Suprapubic skin (tissue), 4 donors: ENCODE data around the gene GIPC1. TPM values are rescaled to one million over a fixed set of nuclear protein-coding genes. Genes with fewer than 3 reads are reported as not detected.

ENCODE experiments used
- DNase-seq, 2 donors: peaks; one replicate each; pipeline ENCODE4 v3.0.0-alpha.2; 2019; ENCODE audit warnings: low spot score in 2 of 2
- H3K27ac ChIP-seq: fragments of 200-600 bp; sonication (generic); one replicate; pipeline ENCODE4 v1.5.1; 2019
- H3K27me3 ChIP-seq: fragments of 200-600 bp; sonication (generic); one replicate; pipeline ENCODE4 v1.5.1; 2019
- H3K36me3 ChIP-seq: fragments of 200-600 bp; sonication (generic); one replicate; pipeline ENCODE4 v1.5.1; 2019
- H3K4me1 ChIP-seq: fragments of 200-600 bp; sonication (generic); one replicate; pipeline ENCODE4 v1.5.1; 2019
- H3K4me3 ChIP-seq: fragments of 200-600 bp; sonication (generic); one replicate; pipeline ENCODE4 v1.5.1; 2019; ENCODE audit warnings: mild to moderate bottlenecking
- H3K9me3 ChIP-seq: fragments of 200-600 bp; sonication (generic); one replicate; pipeline ENCODE4 v1.5.1; 2019
- CTCF ChIP-seq, 2 donors: fragments of 200-600 bp in 1 of 2; fragments of 450-650 bp in 1 of 2; sonication (generic) in 1 of 2; IDR thresholded peaks; one replicate each; pipeline ENCODE4 v1.5.1; 2016 to 2019; ENCODE audit warnings: antibody characterized with exemption in 2 of 2, mild to moderate bottlenecking in 1 of 2, moderate library complexity in 1 of 2
- EP300 ChIP-seq: sonication (generic); formaldehyde crosslinking; IDR thresholded peaks from one replicate; pipeline ENCODE4 v1.6.1; 2017; ENCODE audit warnings: antibody characterized with exemption
- POLR2A ChIP-seq, 2 donors: fragments of 450-650 bp; IDR thresholded peaks; one replicate each; pipeline ENCODE4 v1.6.1; 2017; ENCODE audit warnings: antibody characterized with exemption in 2 of 2, mild to moderate bottlenecking in 2 of 2, moderate library complexity in 2 of 2
- POLR2AphosphoS5 ChIP-seq, 3 donors: sonication (generic); formaldehyde crosslinking; IDR thresholded peaks; one replicate each; pipeline ENCODE4 v1.6.1; 2017; ENCODE audit warnings: antibody characterized with exemption in 3 of 3
- WGBS: methylation state at CpG from one replicate; pipeline ENCODE4 v1.1.5; 2018; 5-methylcytosine and 5-hydroxymethylcytosine counted together
- total RNA-seq, 4 donors: library from RNA; depleted of rRNA; stranded (reverse); fragments of >200 nt; gene quantifications; one replicate each; pipeline ENCODE4 v1.1.0, GENCODE V29; 2016

GIPC1 gene
- total RNA-seq, 4 donors from 2014 or later, result 85.8 to 111 (median 105) TPM

- Histone ChIP-seq H3K36me3 (no peaks in the 10 kb centered on the region), H3K27me3 (no peaks in the 10 kb centered on the region), H3K27ac (peak overlapping the region; percentile 94), H3K4me1 (peaks cover 52% of the 10 kb centered on the region), H3K4me3 (no peak overlapping the region), H3K9me3 (no peaks in the 10 kb centered on the region)
- WGBS, result 40% methylated on average over 6 of the region's 6 CpGs
- DNase-seq, result no peak
- TF ChIP-seq POLR2AphosphoS5 (IDR thresholded peaks at IDR 0.05) (no peak), POLR2A (IDR thresholded peaks at IDR 0.05) (no peak), EP300 (no peak), CTCF (IDR thresholded peaks at IDR 0.05) (no peak)
Measured at GRCh38 chr19:14525729-14526128, 29.8 kb upstream of the GIPC1 start.

- Histone ChIP-seq H3K27ac (peak overlapping the region; percentile 83), H3K4me1 (peaks cover 47% of the 10 kb centered on the region), H3K4me3 (no peak overlapping the region), H3K27me3 (no peaks in the 10 kb centered on the region), H3K9me3 (no peaks in the 10 kb centered on the region), H3K36me3 (peaks cover 9% of the 10 kb centered on the region)
- WGBS, result 95% methylated on average over 4 of the region's 4 CpGs
- no peak for DNase-seq
- TF ChIP-seq POLR2A (IDR thresholded peaks at IDR 0.05), result no peak
- no peak for TF ChIP-seq EP300
- no peak for TF ChIP-seq POLR2AphosphoS5 (IDR thresholded peaks at IDR 0.05)
- no peak for TF ChIP-seq CTCF (IDR thresholded peaks at IDR 0.05)
Measured at GRCh38 chr19:14520543-14520942, 24.6 kb upstream of the GIPC1 start.

GRCh38 chr19:14519860-14520407, 24.0 kb upstream of the GIPC1 start:
- no peaks in the 10 kb centered on the region for H3K9me3 ChIP-seq
- peaks cover 47% of the 10 kb centered on the region for H3K4me1 ChIP-seq
- 60% methylated on average over 2 of the region's 2 CpGs for WGBS
- no peak overlapping the region for H3K4me3 ChIP-seq
- peaks cover 15% of the 10 kb centered on the region for H3K36me3 ChIP-seq
- TF ChIP-seq POLR2AphosphoS5 (IDR thresholded peaks at IDR 0.05) (no peak), POLR2A (IDR thresholded peaks at IDR 0.05) (no peak), EP300 (no peak), CTCF (IDR thresholded peaks at IDR 0.05) (no peak)
- no peak for DNase-seq
- no peaks in the 10 kb centered on the region for H3K27me3 ChIP-seq
- H3K27ac ChIP-seq, result peak overlapping the region; percentile 83

GRCh38 chr19:14519245-14519859, 23.4 kb upstream of the GIPC1 start:
- no peak for DNase-seq
- peak overlapping the region; percentile 83 for H3K27ac ChIP-seq
- peak overlapping the region; percentile 68 for H3K4me3 ChIP-seq
- H3K36me3 ChIP-seq, result peaks cover 21% of the 10 kb centered on the region
- no peaks in the 10 kb centered on the region for H3K9me3 ChIP-seq
- TF ChIP-seq EP300 (no peak), POLR2AphosphoS5 (IDR thresholded peaks at IDR 0.05) (no peak), POLR2A (IDR thresholded peaks at IDR 0.05) (no peak)
- H3K27me3 ChIP-seq, result no peaks in the 10 kb centered on the region
- H3K4me1 ChIP-seq, result peaks cover 48% of the 10 kb centered on the region
- 83% methylated on average over 22 of the region's 22 CpGs for WGBS

DNA sequence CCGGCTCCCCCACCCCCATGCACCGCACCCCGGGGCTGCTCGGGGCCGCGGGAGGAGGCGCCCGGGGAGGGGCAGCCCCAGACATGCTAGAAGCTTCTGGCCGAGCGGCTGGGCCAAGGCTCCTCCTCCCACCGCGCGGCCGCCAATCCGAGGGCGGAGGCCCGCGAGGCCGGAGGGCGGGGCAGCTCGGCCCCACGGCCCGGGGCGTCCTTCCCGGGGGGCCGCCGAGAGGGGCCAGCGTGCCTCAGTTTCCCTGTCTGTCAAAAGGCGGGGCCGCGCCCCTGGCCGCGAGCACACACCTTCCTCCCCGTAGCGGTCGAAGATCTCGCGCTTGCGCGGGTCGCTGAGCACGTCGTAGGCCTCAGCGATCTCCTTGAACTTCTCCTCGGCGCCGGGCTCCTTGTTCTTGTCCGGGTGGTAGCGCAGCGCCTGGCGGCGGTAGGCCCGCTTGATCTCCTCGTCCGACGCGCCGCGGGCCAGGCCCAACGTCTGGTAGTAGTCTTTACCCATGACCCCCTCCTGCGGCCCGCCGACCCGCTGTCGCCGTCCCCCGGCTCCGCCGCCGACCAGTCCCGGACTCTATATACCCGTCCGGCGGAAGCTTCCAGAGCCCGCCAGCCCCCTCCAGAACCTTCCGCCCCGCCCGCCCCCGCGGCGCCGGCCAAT, 22.0 kb upstream of the GIPC1 start, which contains the start of gene DNAJB1:
TSS of gene DNAJB1 (minus strand) at position 558 of the 666 bp plus-strand sequence. CDS start at position 510, 48 bp downstream.
- WGBS, result 2% methylated on average over 34 of the region's 82 CpGs
- peak within 1 kb of the TSS; percentile 95 for H3K27ac ChIP-seq
- peaks cover 53% of the 10 kb centered on the region for H3K4me1 ChIP-seq
- H3K27me3 ChIP-seq, result no peaks in the 10 kb centered on the region
- peaks cover 26% of the 10 kb centered on the region for H3K36me3 ChIP-seq
- peak within 1 kb of the TSS; percentile 68 for H3K4me3 ChIP-seq
- peak; percentile 58 to 95 (median 87) for TF ChIP-seq POLR2AphosphoS5 (IDR thresholded peaks at IDR 0.05)
- peak; percentile 89 to 98 for TF ChIP-seq POLR2A (IDR thresholded peaks at IDR 0.05)
- TF ChIP-seq CTCF (IDR thresholded peaks at IDR 0.05), result no peak
- DNase-seq, result peak; percentile 85 to 90
- no peaks in the 10 kb centered on the region for H3K9me3 ChIP-seq
